Measurements from ENCODE around the gene PSME3IP1. TPM values are rescaled to one million over a fixed set of nuclear protein-coding genes. Genes with fewer than 3 reads are reported as not detected.

Gene PSME3IP1
- total and polyA plus RNA-seq, 2 of the 8 experiments (the other 6 are each of a cell fraction or from before 2014, with no cell fraction given) = 95.1 to 98.3 TPM

DNA sequence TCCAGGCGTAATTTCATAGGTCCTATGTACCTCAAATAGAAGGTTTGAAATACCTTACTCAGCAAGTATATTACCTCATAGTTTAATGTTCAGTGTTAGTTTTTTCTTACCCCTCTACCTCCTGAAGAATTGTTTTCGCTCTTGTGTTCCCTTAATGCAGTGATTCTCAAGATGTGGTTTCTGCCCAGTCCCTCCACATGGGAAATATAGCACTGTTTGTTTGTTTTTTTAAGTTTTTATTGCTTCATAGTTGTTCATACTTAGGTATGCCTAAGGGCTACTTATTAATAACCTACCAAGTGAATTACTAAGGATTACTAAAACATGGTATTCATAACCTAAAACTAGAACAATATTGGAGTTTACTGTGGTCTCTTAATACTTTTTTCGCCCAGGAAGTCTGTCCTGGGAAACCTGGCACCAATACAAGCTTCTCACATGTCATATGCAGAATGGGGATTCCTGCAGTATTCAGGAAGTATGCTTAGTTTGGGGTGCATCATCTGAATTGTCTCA, 5.3 kb upstream of the PSME3IP1 start (continued):
- TF ChIP-seq, protein P1, sequence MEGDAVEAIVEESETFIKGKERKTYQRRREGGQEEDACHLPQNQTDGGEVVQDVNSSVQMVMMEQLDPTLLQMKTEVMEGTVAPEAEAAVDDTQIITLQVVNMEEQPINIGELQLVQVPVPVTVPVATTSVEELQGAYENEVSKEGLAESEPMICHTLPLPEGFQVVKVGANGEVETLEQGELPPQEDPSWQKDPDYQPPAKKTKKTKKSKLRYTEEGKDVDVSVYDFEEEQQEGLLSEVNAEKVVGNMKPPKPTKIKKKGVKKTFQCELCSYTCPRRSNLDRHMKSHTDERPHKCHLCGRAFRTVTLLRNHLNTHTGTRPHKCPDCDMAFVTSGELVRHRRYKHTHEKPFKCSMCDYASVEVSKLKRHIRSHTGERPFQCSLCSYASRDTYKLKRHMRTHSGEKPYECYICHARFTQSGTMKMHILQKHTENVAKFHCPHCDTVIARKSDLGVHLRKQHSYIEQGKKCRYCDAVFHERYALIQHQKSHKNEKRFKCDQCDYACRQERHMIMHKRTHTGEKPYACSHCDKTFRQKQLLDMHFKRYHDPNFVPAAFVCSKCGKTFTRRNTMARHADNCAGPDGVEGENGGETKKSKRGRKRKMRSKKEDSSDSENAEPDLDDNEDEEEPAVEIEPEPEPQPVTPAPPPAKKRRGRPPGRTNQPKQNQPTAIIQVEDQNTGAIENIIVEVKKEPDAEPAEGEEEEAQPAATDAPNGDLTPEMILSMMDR (IDR thresholded peaks at IDR 0.05; ENCODE audit: control extremely low read depth in 1 of 3, insufficient read depth in 1 of 3, low read depth in 1 of 3, low read length in 3 of 3) = no peak
- TF ChIP-seq, protein P2, sequence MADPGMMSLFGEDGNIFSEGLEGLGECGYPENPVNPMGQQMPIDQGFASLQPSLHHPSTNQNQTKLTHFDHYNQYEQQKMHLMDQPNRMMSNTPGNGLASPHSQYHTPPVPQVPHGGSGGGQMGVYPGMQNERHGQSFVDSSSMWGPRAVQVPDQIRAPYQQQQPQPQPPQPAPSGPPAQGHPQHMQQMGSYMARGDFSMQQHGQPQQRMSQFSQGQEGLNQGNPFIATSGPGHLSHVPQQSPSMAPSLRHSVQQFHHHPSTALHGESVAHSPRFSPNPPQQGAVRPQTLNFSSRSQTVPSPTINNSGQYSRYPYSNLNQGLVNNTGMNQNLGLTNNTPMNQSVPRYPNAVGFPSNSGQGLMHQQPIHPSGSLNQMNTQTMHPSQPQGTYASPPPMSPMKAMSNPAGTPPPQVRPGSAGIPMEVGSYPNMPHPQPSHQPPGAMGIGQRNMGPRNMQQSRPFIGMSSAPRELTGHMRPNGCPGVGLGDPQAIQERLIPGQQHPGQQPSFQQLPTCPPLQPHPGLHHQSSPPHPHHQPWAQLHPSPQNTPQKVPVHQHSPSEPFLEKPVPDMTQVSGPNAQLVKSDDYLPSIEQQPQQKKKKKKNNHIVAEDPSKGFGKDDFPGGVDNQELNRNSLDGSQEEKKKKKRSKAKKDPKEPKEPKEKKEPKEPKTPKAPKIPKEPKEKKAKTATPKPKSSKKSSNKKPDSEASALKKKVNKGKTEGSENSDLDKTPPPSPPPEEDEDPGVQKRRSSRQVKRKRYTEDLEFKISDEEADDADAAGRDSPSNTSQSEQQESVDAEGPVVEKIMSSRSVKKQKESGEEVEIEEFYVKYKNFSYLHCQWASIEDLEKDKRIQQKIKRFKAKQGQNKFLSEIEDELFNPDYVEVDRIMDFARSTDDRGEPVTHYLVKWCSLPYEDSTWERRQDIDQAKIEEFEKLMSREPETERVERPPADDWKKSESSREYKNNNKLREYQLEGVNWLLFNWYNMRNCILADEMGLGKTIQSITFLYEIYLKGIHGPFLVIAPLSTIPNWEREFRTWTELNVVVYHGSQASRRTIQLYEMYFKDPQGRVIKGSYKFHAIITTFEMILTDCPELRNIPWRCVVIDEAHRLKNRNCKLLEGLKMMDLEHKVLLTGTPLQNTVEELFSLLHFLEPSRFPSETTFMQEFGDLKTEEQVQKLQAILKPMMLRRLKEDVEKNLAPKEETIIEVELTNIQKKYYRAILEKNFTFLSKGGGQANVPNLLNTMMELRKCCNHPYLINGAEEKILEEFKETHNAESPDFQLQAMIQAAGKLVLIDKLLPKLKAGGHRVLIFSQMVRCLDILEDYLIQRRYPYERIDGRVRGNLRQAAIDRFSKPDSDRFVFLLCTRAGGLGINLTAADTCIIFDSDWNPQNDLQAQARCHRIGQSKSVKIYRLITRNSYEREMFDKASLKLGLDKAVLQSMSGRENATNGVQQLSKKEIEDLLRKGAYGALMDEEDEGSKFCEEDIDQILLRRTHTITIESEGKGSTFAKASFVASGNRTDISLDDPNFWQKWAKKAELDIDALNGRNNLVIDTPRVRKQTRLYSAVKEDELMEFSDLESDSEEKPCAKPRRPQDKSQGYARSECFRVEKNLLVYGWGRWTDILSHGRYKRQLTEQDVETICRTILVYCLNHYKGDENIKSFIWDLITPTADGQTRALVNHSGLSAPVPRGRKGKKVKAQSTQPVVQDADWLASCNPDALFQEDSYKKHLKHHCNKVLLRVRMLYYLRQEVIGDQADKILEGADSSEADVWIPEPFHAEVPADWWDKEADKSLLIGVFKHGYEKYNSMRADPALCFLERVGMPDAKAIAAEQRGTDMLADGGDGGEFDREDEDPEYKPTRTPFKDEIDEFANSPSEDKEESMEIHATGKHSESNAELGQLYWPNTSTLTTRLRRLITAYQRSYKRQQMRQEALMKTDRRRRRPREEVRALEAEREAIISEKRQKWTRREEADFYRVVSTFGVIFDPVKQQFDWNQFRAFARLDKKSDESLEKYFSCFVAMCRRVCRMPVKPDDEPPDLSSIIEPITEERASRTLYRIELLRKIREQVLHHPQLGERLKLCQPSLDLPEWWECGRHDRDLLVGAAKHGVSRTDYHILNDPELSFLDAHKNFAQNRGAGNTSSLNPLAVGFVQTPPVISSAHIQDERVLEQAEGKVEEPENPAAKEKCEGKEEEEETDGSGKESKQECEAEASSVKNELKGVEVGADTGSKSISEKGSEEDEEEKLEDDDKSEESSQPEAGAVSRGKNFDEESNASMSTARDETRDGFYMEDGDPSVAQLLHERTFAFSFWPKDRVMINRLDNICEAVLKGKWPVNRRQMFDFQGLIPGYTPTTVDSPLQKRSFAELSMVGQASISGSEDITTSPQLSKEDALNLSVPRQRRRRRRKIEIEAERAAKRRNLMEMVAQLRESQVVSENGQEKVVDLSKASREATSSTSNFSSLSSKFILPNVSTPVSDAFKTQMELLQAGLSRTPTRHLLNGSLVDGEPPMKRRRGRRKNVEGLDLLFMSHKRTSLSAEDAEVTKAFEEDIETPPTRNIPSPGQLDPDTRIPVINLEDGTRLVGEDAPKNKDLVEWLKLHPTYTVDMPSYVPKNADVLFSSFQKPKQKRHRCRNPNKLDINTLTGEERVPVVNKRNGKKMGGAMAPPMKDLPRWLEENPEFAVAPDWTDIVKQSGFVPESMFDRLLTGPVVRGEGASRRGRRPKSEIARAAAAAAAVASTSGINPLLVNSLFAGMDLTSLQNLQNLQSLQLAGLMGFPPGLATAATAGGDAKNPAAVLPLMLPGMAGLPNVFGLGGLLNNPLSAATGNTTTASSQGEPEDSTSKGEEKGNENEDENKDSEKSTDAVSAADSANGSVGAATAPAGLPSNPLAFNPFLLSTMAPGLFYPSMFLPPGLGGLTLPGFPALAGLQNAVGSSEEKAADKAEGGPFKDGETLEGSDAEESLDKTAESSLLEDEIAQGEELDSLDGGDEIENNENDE (IDR thresholded peaks at IDR 0.05; ENCODE audit: insufficient replicate concordance, low read length) = no peak
- no peak for TF ChIP-seq TCF12 (IDR thresholded peaks at IDR 0.05; ENCODE audit: low read depth, low read length)
